Endodermal cell (in vitro differentiated cells): ENCODE measurements around the gene FRMPD4. TPM values are rescaled to one million over a fixed set of nuclear protein-coding genes. Genes with fewer than 3 reads are reported as not detected.

ENCODE experiments used
- DNase-seq: peaks from one replicate; pipeline ENCODE4 v3.0.0-alpha.2; 2017
- H3K27ac ChIP-seq: 2 replicates; pipeline ENCODE4 v1.5.1; 2013; ENCODE audit warnings: mild to moderate bottlenecking, low read depth, low read length, moderate library complexity
- H3K27me3 ChIP-seq: 2 replicates; pipeline ENCODE4 v1.6.1; 2013; ENCODE audit warnings: mild to moderate bottlenecking, low read length, moderate library complexity; ENCODE audit not compliant: insufficient read depth, control insufficient read depth, poor library complexity, severe bottlenecking
- H3K36me3 ChIP-seq: 2 replicates; pipeline ENCODE4 v1.7.0; 2013; ENCODE audit warnings: mild to moderate bottlenecking, low read length, moderate library complexity; ENCODE audit not compliant: control insufficient read depth, insufficient read depth
- H3K4me1 ChIP-seq: one replicate; pipeline ENCODE4 v1.7.0; 2013; ENCODE audit warnings: low read length; ENCODE audit not compliant: control insufficient read depth, insufficient read depth
- H3K4me3 ChIP-seq: 2 replicates; pipeline ENCODE4 v1.5.1; 2013; ENCODE audit warnings: mild to moderate bottlenecking, low read length, moderate library complexity
- H3K9ac ChIP-seq: 2 replicates; pipeline ENCODE4 v1.6.1; 2013; ENCODE audit warnings: mild to moderate bottlenecking, low read length, moderate library complexity; ENCODE audit not compliant: poor library complexity, severe bottlenecking; ENCODE audit errors: extremely low read depth
- H3K9me3 ChIP-seq: 2 replicates; pipeline ENCODE4 v1.6.1; 2013; ENCODE audit warnings: mild to moderate bottlenecking, low read length, moderate library complexity; ENCODE audit not compliant: control insufficient read depth
- H3K27ac Mint-ChIP-seq: 2 replicates; pipeline ENCODE4 v1.8.0; 2020; ENCODE audit warnings: mixed read lengths
- H3K27me3 Mint-ChIP-seq: 2 replicates; pipeline ENCODE4 v1.8.0; 2021; ENCODE audit warnings: mild to moderate bottlenecking, mixed read lengths; ENCODE audit not compliant: insufficient read depth
- H3K36me3 Mint-ChIP-seq: 2 replicates; pipeline ENCODE4 v1.8.0; 2020; ENCODE audit warnings: low read depth, mixed read lengths
- H3K4me1 Mint-ChIP-seq: 2 replicates; pipeline ENCODE4 v1.8.0; 2020; ENCODE audit warnings: mixed read lengths
- H3K4me3 Mint-ChIP-seq: 2 replicates; pipeline ENCODE4 v1.8.0; 2020; ENCODE audit warnings: mild to moderate bottlenecking, moderate library complexity, mixed read lengths
- H3K9me3 Mint-ChIP-seq: 2 replicates; pipeline ENCODE4 v1.8.0; 2020; ENCODE audit warnings: mild to moderate bottlenecking, mixed read lengths
- CTCF ChIP-seq: fragments of 200-600 bp; sonication (generic); conservative IDR thresholded peaks from 2 replicates; pipeline ENCODE4 v1.5.0; 2021; ENCODE audit warnings: antibody characterized with exemption, mild to moderate bottlenecking
- WGBS, 2 experiments: methylation state at CpG; one replicate each; pipeline versions ENCODE4 v1.1.5 to v1.1.7; 2013; ENCODE audit warnings: missing lambda C conversion rate in 2 of 2, mixed read lengths in 1 of 2; ENCODE audit not compliant: insufficient coverage in 1 of 2, insufficient read length in 1 of 2; 5-methylcytosine and 5-hydroxymethylcytosine counted together
- total RNA-seq, 2 donors: library from RNA; stranded (reverse); fragmentation: NEBNext Ultra II Directional in 1 of 2; extraction: Animal tissue kit (Norgen Biotek cat#: 25700) in 1 of 2; gene quantifications; 2 replicates in 1 of 2; 3 replicates in 1 of 2; pipeline ENCODE4 v1.2.1, GENCODE V29; 2021

The FRMPD4 gene
- total RNA-seq, 2 donors from 2014 or later, result 0.09 to 0.81 TPM

GRCh38 chrX:12615061-12615460 lies 476.8 kb downstream of the FRMPD4 start:
- H3K36me3 ChIP-seq, result no peaks in the 10 kb centered on the region
- no peaks in the 10 kb centered on the region for H3K9me3 ChIP-seq
- Mint-ChIP-seq H3K4me1 (no peaks in the 10 kb centered on the region), H3K27me3 (no peaks in the 10 kb centered on the region), H3K27ac (no peak overlapping the region), H3K9me3 (peaks cover 29% of the 10 kb centered on the region), H3K4me3 (no peak overlapping the region), H3K36me3 (no peaks in the 10 kb centered on the region)
- H3K4me3 ChIP-seq, result no peak overlapping the region
- no peaks in the 10 kb centered on the region for H3K27me3 ChIP-seq
- no peaks in the 10 kb centered on the region for H3K4me1 ChIP-seq
- no peak for TF ChIP-seq CTCF
- no peak overlapping the region for H3K27ac ChIP-seq
- DNase-seq, result no peak
- H3K9ac ChIP-seq, result no peak overlapping the region

- Mint-ChIP-seq H3K27me3 (no peaks in the 10 kb centered on the region), H3K27ac (no peak overlapping the region), H3K4me3 (no peak overlapping the region), H3K9me3 (peaks cover 30% of the 10 kb centered on the region), H3K4me1 (no peaks in the 10 kb centered on the region), H3K36me3 (no peaks in the 10 kb centered on the region)
- no peak overlapping the region for H3K27ac ChIP-seq
- no peaks in the 10 kb centered on the region for H3K27me3 ChIP-seq
- H3K4me3 ChIP-seq, result no peak overlapping the region
- no peak overlapping the region for H3K9ac ChIP-seq
- H3K4me1 ChIP-seq, result no peaks in the 10 kb centered on the region
- no peak for DNase-seq
- no peak for TF ChIP-seq CTCF
- no peaks in the 10 kb centered on the region for H3K9me3 ChIP-seq
- H3K36me3 ChIP-seq, result no peaks in the 10 kb centered on the region
These were observed 479.0 kb downstream of the FRMPD4 start for GRCh38 chrX:12617241-12617640.

DNA sequence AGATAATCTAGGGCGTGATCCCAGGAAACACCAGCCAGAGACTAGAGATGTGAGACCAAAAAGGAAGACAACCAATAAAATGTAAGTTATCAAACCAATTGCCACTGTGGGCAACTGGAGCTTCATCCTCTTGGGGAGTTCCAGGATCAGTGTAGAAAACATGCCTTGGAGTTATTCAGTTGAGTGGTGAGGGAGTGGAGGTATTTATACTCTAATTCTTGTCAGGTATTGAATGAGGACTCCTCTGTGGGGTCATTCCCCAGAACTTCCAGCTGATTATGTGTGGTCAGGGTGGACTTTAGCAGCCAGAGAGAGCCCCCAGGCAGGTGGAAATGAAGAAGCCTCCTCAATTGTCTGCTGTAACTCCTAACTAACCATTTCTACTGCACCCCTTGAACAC lies 509.0 kb downstream of the FRMPD4 start:
- Histone ChIP-seq H3K36me3 (no peaks in the 10 kb centered on the region), H3K27me3 (no peaks in the 10 kb centered on the region), H3K27ac (no peak overlapping the region), H3K9ac (no peak overlapping the region), H3K9me3 (no peaks in the 10 kb centered on the region), H3K4me1 (no peaks in the 10 kb centered on the region), H3K4me3 (no peak overlapping the region)
- DNase-seq, result no peak
- no peak overlapping the region for H3K4me3 Mint-ChIP-seq
- TF ChIP-seq CTCF, result no peak
- H3K36me3 Mint-ChIP-seq, result no peaks in the 10 kb centered on the region
- H3K27ac Mint-ChIP-seq, result no peak overlapping the region
- H3K9me3 Mint-ChIP-seq, result peaks cover 63% of the 10 kb centered on the region
- H3K4me1 Mint-ChIP-seq, result no peaks in the 10 kb centered on the region
- 0% methylated on average over 1 of the region's 1 CpG; no CpG with 5 or more reads in 1 of the 2 experiments for WGBS, 2 experiments
- H3K27me3 Mint-ChIP-seq, result no peaks in the 10 kb centered on the region
